Activated CD4-positive, alpha-beta T cell treated with anti-CD3 and anti-CD28 coated beads, Interleukin-2, Interleukin-6, amounts not matched to agents 100 ng/mL and 50 ng/mL, durations not matched to agents 16 hours and 8 hours (primary cell): ENCODE measurements around the gene PARVG.

ENCODE experiments used
- DNase-seq: peaks from one replicate; pipeline ENCODE4 v3.0.0-alpha.2; 2020

The PARVG gene

GRCh38 chr22:44196731-44197131 lies 16.0 kb downstream of the PARVG start:
- DNase-seq, result no peak

GRCh38 chr22:44197271-44197670 lies 16.5 kb downstream of the PARVG start:
- DNase-seq, result no peak

GRCh38 chr22:44199164-44199563 lies 18.4 kb downstream of the PARVG start:
- DNase-seq, result no peak

GRCh38 chr22:44199866-44200265 lies 19.1 kb downstream of the PARVG start:
- DNase-seq, result no peak

GRCh38 chr22:44200451-44200850 lies 19.7 kb downstream of the PARVG start:
- no peak for DNase-seq

- no peak for DNase-seq
Observed at GRCh38 chr22:44200855-44201550, 20.3 kb downstream of the PARVG start.

GRCh38 chr22:44201665-44202064 lies 20.9 kb downstream of the PARVG start:
- no peak for DNase-seq

- no peak for DNase-seq
Observed at GRCh38 chr22:44202261-44202789, 21.6 kb downstream of the PARVG start.

GRCh38 chr22:44203203-44203602 lies 22.5 kb downstream of the PARVG start:
- DNase-seq, result no peak

- no peak for DNase-seq
Observed at GRCh38 chr22:44204739-44205515, 24.2 kb downstream of the PARVG start.

- DNase-seq, result no peak
Observed at GRCh38 chr22:44205516-44206329, 25.0 kb downstream of the PARVG start.

- DNase-seq, result no peak
Observed at GRCh38 chr22:44206330-44206645, 25.6 kb downstream of the PARVG start.

- DNase-seq, result no peak
Observed at GRCh38 chr22:44206696-44207095, 26.0 kb downstream of the PARVG start.

GRCh38 chr22:44207173-44207980 lies 26.7 kb downstream of the PARVG start:
- DNase-seq, result no peak

GRCh38 chr22:44207981-44208317 lies 27.2 kb downstream of the PARVG start:
- no peak for DNase-seq

GRCh38 chr22:44209343-44209742 lies 28.6 kb downstream of the PARVG start:
- DNase-seq, result no peak

GRCh38 chr22:44210722-44211121 lies 30.0 kb downstream of the PARVG start:
- no peak for DNase-seq

GRCh38 chr22:44211256-44211945 lies 30.7 kb downstream of the PARVG start:
- DNase-seq, result no peak

- DNase-seq, result no peak
Observed at GRCh38 chr22:44211946-44212930, 31.5 kb downstream of the PARVG start.

- DNase-seq, result no peak
Observed at GRCh38 chr22:44212936-44213335, 32.2 kb downstream of the PARVG start.

- DNase-seq, result no peak
Observed at GRCh38 chr22:44213489-44214043, 32.8 kb downstream of the PARVG start.
